Gastroesophageal sphincter (tissue), 4 donors: ENCODE measurements around the gene TNRC6A. TPM values are rescaled to one million over a fixed set of nuclear protein-coding genes. Genes with fewer than 3 reads are reported as not detected.
A peak's percentile ranks its signal among the peaks of the same experiment; 100 is the strongest.

ENCODE experiments used
- ATAC-seq: fragments of 150-250 bp; one replicate; pipeline ENCODE4 v1.9.1; 2016; ENCODE audit warnings: mild to moderate bottlenecking, moderate library complexity
- H3K27ac ChIP-seq, 4 donors: fragments of 200-600 bp; sonication (generic) in 3 of 4; 1 replicate in 3 of 4; 2 replicates in 1 of 4; pipeline ENCODE4 v1.5.1; 2016 to 2019
- H3K27me3 ChIP-seq: fragments of 200-600 bp; sonication (generic); one replicate; pipeline ENCODE4 v1.5.1; 2019
- H3K36me3 ChIP-seq, 2 donors: fragments of 200-600 bp; sonication (generic); one replicate each; pipeline ENCODE4 v1.5.1; 2019; ENCODE audit warnings: control low read depth in 1 of 2
- H3K4me1 ChIP-seq, 3 donors: fragments of 200-600 bp; sonication (generic); 1 replicate in 2 of 3; 2 replicates in 1 of 3; pipeline ENCODE4 v1.5.1; 2016 to 2019; ENCODE audit warnings: control low read depth in 2 of 3
- H3K4me3 ChIP-seq, 2 donors: fragments of 200-600 bp; sonication (generic); one replicate each; pipeline ENCODE4 v1.5.1; 2019; ENCODE audit warnings: mild to moderate bottlenecking in 1 of 2, moderate library complexity in 1 of 2
- H3K9me3 ChIP-seq, 3 donors: fragments of 200-600 bp; sonication (generic); one replicate each; pipeline ENCODE4 v1.5.1; 2017 to 2019; ENCODE audit warnings: control low read depth in 2 of 3
- CTCF ChIP-seq, 4 experiments: fragments of 200-600 bp in 2 of 4; fragments of 450-650 bp in 2 of 4; sonication (generic) in 1 of 4; IDR thresholded peaks; one replicate each; pipeline ENCODE4 v1.5.1; 2017 to 2019; ENCODE audit warnings: antibody characterized with exemption in 4 of 4, mild to moderate bottlenecking in 2 of 4, moderate library complexity in 2 of 4
- EP300 ChIP-seq: sonication (generic); formaldehyde crosslinking; IDR thresholded peaks from one replicate; pipeline ENCODE4 v1.6.1; 2017; ENCODE audit warnings: antibody characterized with exemption, mild to moderate bottlenecking
- POLR2A ChIP-seq, 2 donors: fragments of 450-650 bp; IDR thresholded peaks; one replicate each; pipeline ENCODE4 v1.6.1; 2017; ENCODE audit warnings: antibody characterized with exemption in 2 of 2, mild to moderate bottlenecking in 2 of 2, moderate library complexity in 1 of 2
- POLR2AphosphoS5 ChIP-seq: sonication (generic); formaldehyde crosslinking; IDR thresholded peaks from one replicate; pipeline ENCODE4 v1.6.1; 2017; ENCODE audit warnings: antibody characterized with exemption
- WGBS, 2 donors: methylation state at CpG; one replicate each; pipeline ENCODE4 v1.1.5; 2018; ENCODE audit warnings: low coverage in 1 of 2; 5-methylcytosine and 5-hydroxymethylcytosine counted together
- total RNA-seq, 4 donors: library from RNA; depleted of rRNA; stranded (reverse); fragments of >200 nt; gene quantifications; one replicate each; pipeline ENCODE4 v1.1.0, GENCODE V29; 2016

The TNRC6A gene
- total RNA-seq, 4 donors from 2014 or later: 33.4 to 71.1 (median 58.6) TPM

- Histone ChIP-seq H3K27ac (peak overlapping the region in 3 of 4 donors; percentile 4 to 36 (median 4)), H3K9me3 (no peaks in the 10 kb centered on the region), H3K4me3 (no peak overlapping the region), H3K4me1 (peaks cover 0 to 12% (median 0%) of the 10 kb centered on the region in 3 donors), H3K27me3 (no peaks in the 10 kb centered on the region), H3K36me3 (peaks cover 0 to 83% of the 10 kb centered on the region in 2 donors)
- TF ChIP-seq POLR2A (IDR thresholded peaks at IDR 0.05) (no peak), CTCF (IDR thresholded peaks at IDR 0.05) (no peak), EP300 (no peak), POLR2AphosphoS5 (no peak)
- 72 to 76% methylated on average over 9 to 10 of the region's 10 CpGs for WGBS, 2 donors
- ATAC-seq: no peak
Observed at GRCh38 chr16:24825696-24826095, 96.2 kb downstream of the TNRC6A start.

GRCh38 chr16:24826096-24826690, 96.7 kb downstream of the TNRC6A start:
- H3K27me3 ChIP-seq: no peaks in the 10 kb centered on the region
- H3K36me3 ChIP-seq: peaks cover 0 to 78% of the 10 kb centered on the region in 2 donors
- H3K27ac ChIP-seq: peak overlapping the region in 3 of 4 donors; percentile 4 to 38 (median 36)
- peaks cover 0 to 12% (median 0%) of the 10 kb centered on the region in 3 donors for H3K4me1 ChIP-seq
- 27 to 52% methylated on average over 5 to 12 of the region's 12 CpGs for WGBS, 2 donors
- H3K4me3 ChIP-seq: no peak overlapping the region
- no peak for ATAC-seq
- no peaks in the 10 kb centered on the region for H3K9me3 ChIP-seq
- no peak for TF ChIP-seq POLR2A (IDR thresholded peaks at IDR 0.05)
- peak; percentile 20 for TF ChIP-seq POLR2AphosphoS5
- TF ChIP-seq EP300: no peak
- TF ChIP-seq CTCF (IDR thresholded peaks at IDR 0.05): no peak

- no peak for ATAC-seq
- 92 to 93% methylated on average over 6 to 9 of the region's 9 CpGs for WGBS, 2 donors
- H3K27ac ChIP-seq: peak overlapping the region in 2 of 4 donors; percentile 36 to 38
- peaks cover 0 to 70% of the 10 kb centered on the region in 2 donors for H3K36me3 ChIP-seq
- no peaks in the 10 kb centered on the region for H3K9me3 ChIP-seq
- H3K27me3 ChIP-seq: no peaks in the 10 kb centered on the region
- TF ChIP-seq EP300: no peak
- no peak for TF ChIP-seq POLR2AphosphoS5
- TF ChIP-seq CTCF (IDR thresholded peaks at IDR 0.05): no peak
- TF ChIP-seq POLR2A (IDR thresholded peaks at IDR 0.05): no peak
- no peak overlapping the region for H3K4me3 ChIP-seq
- peaks cover 0 to 12% (median 0%) of the 10 kb centered on the region in 3 donors for H3K4me1 ChIP-seq
Observed at GRCh38 chr16:24826817-24827566, 97.5 kb downstream of the TNRC6A start.

GRCh38 chr16:24829153-24829552, 99.7 kb downstream of the TNRC6A start:
- Histone ChIP-seq H3K4me1 (peaks cover 0 to 12% (median 0%) of the 10 kb centered on the region in 3 donors), H3K9me3 (no peaks in the 10 kb centered on the region), H3K27me3 (no peaks in the 10 kb centered on the region), H3K36me3 (peaks cover 0 to 48% of the 10 kb centered on the region in 2 donors), H3K4me3 (no peak overlapping the region), H3K27ac (no peak overlapping the region)
- TF ChIP-seq POLR2AphosphoS5 (no peak), POLR2A (IDR thresholded peaks at IDR 0.05) (no peak), EP300 (no peak)
- WGBS, 2 donors: 38 to 45% methylated on average over 5 of the region's 5 CpGs
- no peak for ATAC-seq

- no peak for ATAC-seq
- TF ChIP-seq EP300: no peak
- TF ChIP-seq CTCF (IDR thresholded peaks at IDR 0.05): no peak
- no peak for TF ChIP-seq POLR2AphosphoS5
- TF ChIP-seq POLR2A (IDR thresholded peaks at IDR 0.05): no peak
- H3K27ac ChIP-seq: no peak overlapping the region
Observed at GRCh38 chr16:24833352-24833751, 103.9 kb downstream of the TNRC6A start.

More at GRCh38 chr16:24833352-24833751, 103.9 kb downstream of the TNRC6A start:
- Histone ChIP-seq H3K36me3 (peaks cover 0 to 21% of the 10 kb centered on the region in 2 donors), H3K9me3 (no peaks in the 10 kb centered on the region), H3K4me1 (no peaks in the 10 kb centered on the region), H3K4me3 (no peak overlapping the region), H3K27me3 (no peaks in the 10 kb centered on the region)
- 84 to 87% methylated on average over 6 of the region's 6 CpGs for WGBS, 2 donors
